ENCODE results near the gene BHMT2. TPM values are rescaled to one million over a fixed set of nuclear protein-coding genes. Genes with fewer than 3 reads are reported as not detected.

BHMT2 gene
- total and polyA plus RNA-seq, 10 of the 15 experiments (the other 5 are each of a cell fraction or from before 2014, with no cell fraction given), result not detected

GRCh38 chr5:79047199-79047598, 22.4 kb upstream of the BHMT2 start:
- H3K79me2 ChIP-seq (ENCODE audit: control insufficient read depth, insufficient read depth, low read length), result no peaks in the 10 kb centered on the region
- H3K4me1 ChIP-seq (ENCODE audit: control insufficient read depth, insufficient read depth, low read length), result no peaks in the 10 kb centered on the region
- SMC1A ChIA-PET (ENCODE audit: uncharacterized antibody, unreplicated experiment), result interaction anchor here (0.8 to 1.8 kb wide), 5 partner anchors 13 to 37 kb away, joined by 3 to 6 read pairs (median 3); no protein-coding TSS in a partner anchor
- RAD21 ChIA-PET (ENCODE audit: unreplicated experiment), result interaction anchor here (0.6 to 1.6 kb wide), 2 partner anchors 22 to 78 kb away, joined by 3 to 4 read pairs; no protein-coding TSS in a partner anchor
- H3K27ac ChIP-seq (ENCODE audit: control insufficient read depth, insufficient read depth), result no peak overlapping the region
- H3K9me3 ChIP-seq (replicated peaks; ENCODE audit: control insufficient read depth, insufficient read depth, low read length), result no peaks in the 10 kb centered on the region
- H3K4me2 ChIP-seq (ENCODE audit: control insufficient read depth, insufficient read depth), result no peak overlapping the region
- no peaks in the 10 kb centered on the region; a peak in 2 of 4 replicates for H3K27me3 ChIP-seq (replicated peaks in 1 of 2; ENCODE audit: control insufficient read depth in 2 of 2, insufficient read depth in 2 of 2, low read length in 1 of 2)
- H4K20me1 ChIP-seq (ENCODE audit: control insufficient read depth, insufficient read depth), result no peaks in the 10 kb centered on the region
- H3K4me3 ChIP-seq, result no peak overlapping the region
- WGBS (ENCODE audit: insufficient coverage, insufficient replicate concordance, low lambda C conversion rate, missing lambda C conversion rate), result 63% methylated on average over 3 of the region's 3 CpGs
- in situ Hi-C loops (cut with MboI), result no loop called here
- no peak for TF ChIP-seq CEBPZ (IDR thresholded peaks at IDR 0.05; ENCODE audit: low read depth, low read length)
- TF ChIP-seq SP1 (IDR thresholded peaks at IDR 0.05; ENCODE audit: low read depth, low read length), result no peak
- TF ChIP-seq TCF12 (IDR thresholded peaks at IDR 0.05; ENCODE audit: low read depth, low read length), result no peak
- TF ChIP-seq HCFC1 (IDR thresholded peaks at IDR 0.05; ENCODE audit: low read length), result no peak
- no peak for TF ChIP-seq MXI1 (IDR thresholded peaks at IDR 0.05; ENCODE audit: low read depth, low read length)
- TF ChIP-seq EP300 (IDR thresholded peaks at IDR 0.05; ENCODE audit: borderline replicate concordance in 1 of 2, control insufficient read depth in 1 of 2, low read depth in 2 of 2, low read length in 2 of 2), result no peak
- no peak for TF ChIP-seq EGR1 (IDR thresholded peaks at IDR 0.05; ENCODE audit: borderline replicate concordance in 1 of 2, low read depth in 2 of 2, low read length in 2 of 2)
- TF ChIP-seq RFX5 (IDR thresholded peaks at IDR 0.05; ENCODE audit: low read depth, low read length), result no peak
- no peak for TF ChIP-seq BRCA1 (IDR thresholded peaks at IDR 0.05; ENCODE audit: low read depth, low read length)
- TF ChIP-seq TARDBP (IDR thresholded peaks at IDR 0.05; ENCODE audit: borderline replicate concordance), result no peak
- TF ChIP-seq CBFB (IDR thresholded peaks at IDR 0.05; ENCODE audit: low read depth), result no peak
- TF ChIP-seq MLLT1 (IDR thresholded peaks at IDR 0.05), result no peak
- no peak for TF ChIP-seq ZBTB4 (CRISPR knock-in tag; IDR thresholded peaks at IDR 0.05)
- TF ChIP-seq NR2C2 (IDR thresholded peaks at IDR 0.05; ENCODE audit: borderline replicate concordance, control insufficient read depth, insufficient read length, low read depth), result no peak
- H3K36me3 ChIP-seq (ENCODE audit: control insufficient read depth in 2 of 2, insufficient read depth in 2 of 2, low read length in 1 of 2), result no peaks in the 10 kb centered on the region
- no peak for DNase-seq (ENCODE audit: low read depth, low spot score)
- BruUV-seq (replicated peaks), result no TSS peak
- H3K9ac ChIP-seq (ENCODE audit: control insufficient read depth, insufficient read depth, low read length), result no peak overlapping the region
- POLR2A ChIA-PET, result no interaction called here
- no peak for FAIRE-seq
- CTCF ChIA-PET, result interaction anchor here (1.7 to 8.9 kb wide), 3 partner anchors 25 to 148 kb away, joined by 6 to 68 read pairs (median 12); no protein-coding TSS in a partner anchor
- intact Hi-C loops (cut with micrococcal nuclease; ENCODE audit: unreplicated experiment), result no loop called here
- no peak overlapping the region for H2AFZ ChIP-seq (ENCODE audit: control insufficient read depth, low read depth, low read length)
- ATAC-seq, result no peak

Data from GM12878 (cell line).